Measurements from ENCODE around the gene TMTC1.

DNA sequence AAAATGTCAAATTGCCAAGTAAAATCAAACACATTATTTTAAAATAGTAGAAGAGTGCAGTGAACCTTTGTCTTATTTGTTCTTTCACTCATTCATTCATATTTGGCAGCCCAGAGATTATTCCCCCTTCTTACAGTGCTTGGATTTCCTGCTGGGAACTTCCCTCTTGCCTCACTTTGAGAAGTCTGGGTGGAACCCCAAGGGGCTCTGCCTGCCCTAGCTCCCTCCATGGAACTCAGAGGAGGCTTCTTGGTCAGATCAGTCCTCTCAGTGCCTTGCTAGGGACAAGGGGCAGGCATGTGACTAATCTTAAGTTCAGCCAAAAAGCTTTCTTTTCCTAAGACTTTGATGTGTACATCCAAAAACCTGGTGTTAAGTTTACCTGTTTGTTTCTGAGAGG is 201.6 kb downstream of the TMTC1 start:
- TF ChIP-seq TCF12 (IDR thresholded peaks at IDR 0.05; ENCODE audit: low read depth, low read length) = no peak
- TF ChIP-seq, protein P1, sequence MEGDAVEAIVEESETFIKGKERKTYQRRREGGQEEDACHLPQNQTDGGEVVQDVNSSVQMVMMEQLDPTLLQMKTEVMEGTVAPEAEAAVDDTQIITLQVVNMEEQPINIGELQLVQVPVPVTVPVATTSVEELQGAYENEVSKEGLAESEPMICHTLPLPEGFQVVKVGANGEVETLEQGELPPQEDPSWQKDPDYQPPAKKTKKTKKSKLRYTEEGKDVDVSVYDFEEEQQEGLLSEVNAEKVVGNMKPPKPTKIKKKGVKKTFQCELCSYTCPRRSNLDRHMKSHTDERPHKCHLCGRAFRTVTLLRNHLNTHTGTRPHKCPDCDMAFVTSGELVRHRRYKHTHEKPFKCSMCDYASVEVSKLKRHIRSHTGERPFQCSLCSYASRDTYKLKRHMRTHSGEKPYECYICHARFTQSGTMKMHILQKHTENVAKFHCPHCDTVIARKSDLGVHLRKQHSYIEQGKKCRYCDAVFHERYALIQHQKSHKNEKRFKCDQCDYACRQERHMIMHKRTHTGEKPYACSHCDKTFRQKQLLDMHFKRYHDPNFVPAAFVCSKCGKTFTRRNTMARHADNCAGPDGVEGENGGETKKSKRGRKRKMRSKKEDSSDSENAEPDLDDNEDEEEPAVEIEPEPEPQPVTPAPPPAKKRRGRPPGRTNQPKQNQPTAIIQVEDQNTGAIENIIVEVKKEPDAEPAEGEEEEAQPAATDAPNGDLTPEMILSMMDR (IDR thresholded peaks at IDR 0.05; ENCODE audit: control extremely low read depth in 1 of 3, insufficient read depth in 1 of 3, low read depth in 1 of 3, low read length in 3 of 3) = no peak
- no peak for TF ChIP-seq CHD2 (IDR thresholded peaks at IDR 0.05; ENCODE audit: low read length)
- TF ChIP-seq, protein P2, sequence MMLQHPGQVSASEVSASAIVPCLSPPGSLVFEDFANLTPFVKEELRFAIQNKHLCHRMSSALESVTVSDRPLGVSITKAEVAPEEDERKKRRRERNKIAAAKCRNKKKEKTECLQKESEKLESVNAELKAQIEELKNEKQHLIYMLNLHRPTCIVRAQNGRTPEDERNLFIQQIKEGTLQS (IDR thresholded peaks at IDR 0.05; ENCODE audit: insufficient read depth, low read depth, low read length) = no peak
- no peak for TF ChIP-seq EZH2 (IDR thresholded peaks at IDR 0.05; ENCODE audit: low read depth, low read length, severe bottlenecking)
- TF ChIP-seq SIX5 (IDR thresholded peaks at IDR 0.05; ENCODE audit: low read depth, low read length) = no peak
- no peak for TF ChIP-seq RAD21 (IDR thresholded peaks at IDR 0.05 in 1 of 2, conservative IDR thresholded peaks at IDR 0.05 in 1 of 2; ENCODE audit: low read depth in 2 of 2, low read length in 2 of 2)
- no peak for TF ChIP-seq RBBP5 (IDR thresholded peaks at IDR 0.05; ENCODE audit: borderline replicate concordance, low read depth, low read length)
